Parathyroid adenoma (tissue), 2 donors: ENCODE measurements around the gene PINK1.

Source experiments
- H2AFZ ChIP-seq: fragments of 300-600 bp; sonication (generic); one replicate; pipeline ENCODE4 v1.7.0; 2017; ENCODE audit warnings: antibody characterized with exemption, mild to moderate bottlenecking
- H3K27ac ChIP-seq: fragments of 300-600 bp; sonication (generic); one replicate; pipeline ENCODE4 v1.7.0; 2017
- H3K27me3 ChIP-seq: fragments of 300-600 bp; sonication (generic); one replicate; pipeline ENCODE4 v1.7.0; 2017; ENCODE audit warnings: low read length; ENCODE audit not compliant: control insufficient read depth, insufficient read depth
- H3K36me3 ChIP-seq: fragments of 300-600 bp; sonication (generic); one replicate; pipeline ENCODE4 v1.7.0; 2017; ENCODE audit warnings: low read length; ENCODE audit not compliant: control insufficient read depth, insufficient read depth
- H3K4me1 ChIP-seq: fragments of 300-600 bp; sonication (generic); one replicate; pipeline ENCODE4 v1.7.0; 2017; ENCODE audit warnings: control low read depth
- H3K4me2 ChIP-seq: fragments of 300-600 bp; sonication (generic); one replicate; pipeline ENCODE4 v1.7.0; 2017; ENCODE audit warnings: low read length
- H3K4me3 ChIP-seq: fragments of 300-600 bp; sonication (generic); one replicate; pipeline ENCODE4 v1.7.0; 2017; ENCODE audit warnings: low read depth, low read length
- H3K79me2 ChIP-seq: fragments of 300-600 bp; sonication (generic); one replicate; pipeline ENCODE4 v1.7.0; 2017; ENCODE audit warnings: control low read depth
- H3K9ac ChIP-seq: fragments of 300-600 bp; sonication (generic); one replicate; pipeline ENCODE4 v1.7.0; 2017; ENCODE audit warnings: mild to moderate bottlenecking
- H3K9me3 ChIP-seq: fragments of 300-600 bp; sonication (generic); one replicate; pipeline ENCODE4 v1.7.0; 2017; ENCODE audit warnings: low read length; ENCODE audit not compliant: control insufficient read depth
- CTCF ChIP-seq: fragments of 300-600 bp; sonication (generic); IDR thresholded peaks from one replicate; pipeline ENCODE4 v1.7.0; 2017; ENCODE audit warnings: antibody characterized with exemption, mild to moderate bottlenecking
- donor health status: primary hyperparathyroidism.

PINK1 gene

DNA sequence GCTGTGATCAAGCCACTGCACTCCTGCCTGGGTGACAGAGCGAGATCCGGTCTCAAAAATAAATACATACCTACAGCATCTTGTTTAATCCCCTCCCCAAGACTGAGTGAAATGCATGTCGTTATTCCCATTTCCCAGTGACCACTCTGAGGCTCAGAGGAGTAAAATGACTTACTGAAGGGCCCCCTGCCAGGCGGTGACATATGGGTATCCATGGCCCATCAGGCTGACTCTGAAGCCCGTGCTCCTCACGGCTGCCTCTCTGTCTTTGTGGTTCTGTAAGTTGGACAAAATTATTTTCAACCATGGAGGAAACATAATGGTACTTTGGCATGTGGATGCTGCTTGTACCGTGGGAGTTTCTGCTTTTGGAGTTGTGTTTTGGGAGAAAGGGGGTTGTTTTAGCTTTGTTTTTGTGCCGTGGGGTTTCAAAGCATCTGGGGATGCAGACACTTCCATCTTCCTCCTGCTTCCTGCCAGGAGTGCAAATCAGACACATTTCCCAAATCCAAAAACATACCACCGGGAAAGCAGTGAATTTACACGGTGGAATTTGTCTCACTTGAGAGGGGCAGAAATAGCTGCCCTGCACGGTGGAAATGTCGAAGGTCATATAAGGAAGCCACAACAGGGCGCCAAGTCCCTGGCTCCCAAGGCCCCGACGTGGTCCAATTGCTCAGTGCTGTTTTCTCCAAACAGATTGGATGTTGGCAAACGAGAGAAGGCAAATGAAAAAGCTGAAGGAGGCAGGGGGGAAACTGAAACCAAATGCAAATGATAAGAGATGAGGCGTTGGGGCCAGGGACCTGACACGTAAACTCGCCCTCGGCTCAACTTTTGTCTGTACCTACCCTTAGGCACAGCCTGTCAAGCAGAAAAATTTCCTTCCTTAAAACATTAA lies 17.1 kb upstream of the PINK1 start:
- Histone ChIP-seq H3K79me2 (no peaks in the 10 kb centered on the region), H3K36me3 (no peaks in the 10 kb centered on the region), H3K4me3 (no peak overlapping the region), H3K4me2 (no peak overlapping the region), H3K27me3 (no peaks in the 10 kb centered on the region), H3K4me1 (peaks cover 6% of the 10 kb centered on the region), H3K27ac (peak overlapping the region; percentile 49), H3K9me3 (no peaks in the 10 kb centered on the region), H2AFZ (peak overlapping the region; percentile 74), H3K9ac (no peak overlapping the region)
- TF ChIP-seq CTCF: no peak

DNA sequence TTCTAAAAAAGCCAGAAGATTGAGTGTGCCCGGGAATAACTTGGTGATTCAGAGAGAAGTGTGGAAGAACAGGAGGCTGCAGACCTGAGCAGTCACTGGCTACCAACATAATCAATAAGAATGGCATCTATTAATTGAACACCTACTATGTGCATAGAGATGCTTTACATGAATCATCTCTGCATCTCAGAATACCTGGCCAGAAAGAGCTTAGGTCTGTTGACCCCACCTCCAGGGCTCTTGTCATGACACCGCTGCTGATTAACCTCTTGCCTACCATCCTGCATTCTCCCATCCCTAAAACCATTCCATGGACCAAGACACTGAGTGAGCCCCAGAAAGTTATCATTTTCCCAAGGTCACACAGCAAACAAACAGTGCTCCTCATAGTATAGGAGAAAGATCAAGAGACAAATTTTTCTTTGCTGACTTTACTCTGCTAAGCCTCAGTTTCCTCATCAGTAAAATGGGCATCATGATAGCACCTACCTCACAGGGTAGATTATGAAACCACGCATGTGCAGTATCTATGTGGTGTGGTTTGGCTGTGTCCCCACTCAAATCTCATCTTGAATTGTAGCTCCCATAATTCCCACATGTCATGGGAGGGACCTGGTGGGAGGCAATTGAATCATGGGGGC lies 16.3 kb upstream of the PINK1 start:
- Histone ChIP-seq H3K27me3 (no peaks in the 10 kb centered on the region), H2AFZ (peak overlapping the region; percentile 74), H3K36me3 (no peaks in the 10 kb centered on the region), H3K9ac (no peak overlapping the region), H3K27ac (peak overlapping the region; percentile 49), H3K4me2 (no peak overlapping the region), H3K79me2 (no peaks in the 10 kb centered on the region), H3K9me3 (no peaks in the 10 kb centered on the region), H3K4me1 (peaks cover 6% of the 10 kb centered on the region), H3K4me3 (no peak overlapping the region)
- TF ChIP-seq CTCF: no peak

DNA sequence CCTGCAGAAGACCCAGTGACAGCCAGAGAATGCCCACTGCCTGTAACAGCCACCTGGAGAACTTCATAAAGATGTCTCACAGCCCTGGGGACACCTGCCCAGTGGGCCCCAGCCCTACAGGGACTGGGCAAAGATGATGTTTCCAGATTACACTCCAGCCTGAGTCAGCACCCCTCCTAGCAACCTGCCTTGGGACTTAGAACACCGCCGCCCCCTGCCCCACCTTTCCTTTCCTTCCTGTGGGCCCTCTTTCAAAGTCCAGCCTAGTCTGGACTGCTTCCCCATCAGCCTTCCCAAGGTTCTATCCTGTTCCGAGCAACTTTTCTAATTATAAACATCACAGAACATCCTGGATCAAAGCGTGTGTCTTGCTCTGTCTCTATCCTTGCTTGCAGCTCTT lies 14.7 kb upstream of the PINK1 start:
- Histone ChIP-seq H3K4me2 (no peak overlapping the region), H3K9ac (no peak overlapping the region), H3K4me1 (peaks cover 5% of the 10 kb centered on the region), H3K27me3 (no peaks in the 10 kb centered on the region), H3K9me3 (no peaks in the 10 kb centered on the region), H2AFZ (no peak overlapping the region), H3K4me3 (no peak overlapping the region), H3K27ac (peak overlapping the region; percentile 57), H3K79me2 (no peaks in the 10 kb centered on the region), H3K36me3 (no peaks in the 10 kb centered on the region)
- TF ChIP-seq CTCF: no peak

DNA sequence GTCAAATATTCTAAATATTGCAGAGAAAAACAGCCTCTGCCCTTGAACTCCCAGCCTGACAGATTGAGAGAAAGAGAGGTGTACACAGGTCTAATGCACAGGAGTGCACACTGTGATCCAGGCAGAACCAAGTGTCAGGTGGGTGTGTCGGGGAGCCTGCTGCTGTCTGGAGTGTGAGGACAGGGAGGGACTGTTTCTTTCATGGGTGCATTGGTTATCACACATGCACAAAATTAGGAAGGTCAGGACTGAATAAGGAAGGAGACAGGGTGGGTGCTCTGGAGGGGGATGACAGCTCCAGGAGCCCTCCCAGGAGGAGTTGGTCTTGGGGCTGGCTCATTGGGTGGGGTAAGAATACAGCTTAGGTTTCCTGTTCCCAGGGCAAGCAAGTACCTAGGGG lies 13.3 kb upstream of the PINK1 start:
- no peaks in the 10 kb centered on the region for H3K4me1 ChIP-seq
- no peak overlapping the region for H3K9ac ChIP-seq
- H3K27ac ChIP-seq: no peak overlapping the region
- H3K4me3 ChIP-seq: no peak overlapping the region
- H3K9me3 ChIP-seq: no peaks in the 10 kb centered on the region
- no peak for TF ChIP-seq CTCF
- no peaks in the 10 kb centered on the region for H3K27me3 ChIP-seq
- H3K79me2 ChIP-seq: no peaks in the 10 kb centered on the region
- H3K36me3 ChIP-seq: no peaks in the 10 kb centered on the region
- no peak overlapping the region for H2AFZ ChIP-seq
- H3K4me2 ChIP-seq: no peak overlapping the region
